ENCODE results near the gene BTAF1.
"Not testable (repeated sequence)": the region's sequence is repeated elsewhere in the genome, so short reads cannot be mapped to it uniquely, and the experiment has no call there.

DNA sequence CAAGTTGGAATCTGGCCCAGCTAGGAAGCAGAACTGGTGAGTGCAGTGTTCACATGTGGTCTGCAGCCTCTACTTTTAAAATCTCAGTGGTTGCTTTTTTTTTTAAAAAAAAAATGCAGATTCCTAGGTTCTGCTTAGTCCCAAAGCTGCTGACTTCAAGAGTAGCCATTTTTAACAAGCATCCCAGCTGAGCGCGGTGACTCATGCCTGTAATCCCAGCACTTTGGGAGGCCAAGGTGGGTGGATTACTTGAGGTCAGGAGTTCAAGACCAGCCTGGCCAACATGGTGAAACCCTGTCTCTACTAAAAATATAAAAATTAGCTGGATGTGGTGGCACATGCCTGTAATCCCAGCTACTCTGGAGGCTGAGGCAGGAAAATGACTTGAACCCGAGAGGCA is 101.8 kb downstream of the BTAF1 start:
- not testable (repeated sequence) for TF ChIP-seq CTCF (IDR thresholded peaks at IDR 0.05); POLR2AphosphoS5 (IDR thresholded peaks at IDR 0.05; ENCODE audit: low read depth, low read length)

Data from Panc1 (cell line).